Calu3 (cell line): Measurements from ENCODE around the gene FKBP1B. TPM values are rescaled to one million over a fixed set of nuclear protein-coding genes. Genes with fewer than 3 reads are reported as not detected.
"Not testable (repeated sequence)": the region's sequence is repeated elsewhere in the genome, so short reads cannot be mapped to it uniquely, and the experiment has no call there.

Source experiments
- BruUV-seq: library from RNA; stranded (reverse); fragments of 400-500 nt; replicated peaks from 2 replicates; lab custom pipeline; 2021; lab: Mats Ljungman, UMichigan
- CTCF ChIA-PET: fragments of 300-600 bp; sonication (Branson Sonifier 250); formaldehyde crosslinking; loops from one replicate; lab custom pipeline; 2022; ENCODE audit warnings: antibody characterized with exemption; lab: Charles Lee
- DNase-seq: peaks from one replicate; pipeline ENCODE4 v3.0.0; 2022
- H3K27ac Mint-ChIP-seq: one replicate; pipeline ENCODE4 v1.8.0; 2022; ENCODE audit warnings: mixed read lengths; ENCODE audit not compliant: unreplicated experiment
- H3K27me3 Mint-ChIP-seq: one replicate; pipeline ENCODE4 v1.8.0; 2022; ENCODE audit warnings: mixed read lengths; ENCODE audit not compliant: unreplicated experiment
- H3K36me3 Mint-ChIP-seq: one replicate; pipeline ENCODE4 v1.8.0; 2022; ENCODE audit warnings: mild to moderate bottlenecking, moderate library complexity, mixed read lengths; ENCODE audit not compliant: insufficient read depth, unreplicated experiment
- H3K4me1 Mint-ChIP-seq: one replicate; pipeline ENCODE4 v1.8.0; 2022; ENCODE audit warnings: mild to moderate bottlenecking, low read depth, mixed read lengths; ENCODE audit not compliant: unreplicated experiment
- H3K4me3 Mint-ChIP-seq: one replicate; pipeline ENCODE4 v1.8.0; 2022; ENCODE audit warnings: mild to moderate bottlenecking, low read depth, moderate library complexity, mixed read lengths; ENCODE audit not compliant: unreplicated experiment
- H3K9me3 Mint-ChIP-seq: one replicate; pipeline ENCODE4 v1.8.0; 2022; ENCODE audit warnings: low read depth, mixed read lengths; ENCODE audit not compliant: unreplicated experiment
- CTCF ChIP-seq: fragments of 200-600 bp; IDR thresholded peaks from one replicate; pipeline ENCODE4 v1.8.0; 2022; ENCODE audit warnings: antibody characterized with exemption; ENCODE audit not compliant: unreplicated experiment
- intact Hi-C: fragments of 100-400 bp; cut with micrococcal nuclease; formaldehyde crosslinking; loops from one replicate; pipeline ENCODE4 v1.10.0; 2022; ENCODE audit not compliant: unreplicated experiment
- total RNA-seq: library from RNA; stranded (reverse); gene quantifications from 2 replicates; pipeline ENCODE4 v1.2.3, GENCODE V29; 2022

Gene FKBP1B
- total RNA-seq, 1 experiment from 2014 or later, result 8.2 TPM

GRCh38 chr2:24012521-24013188 lies 36.9 kb upstream of the FKBP1B start:
- Mint-ChIP-seq H3K27me3 (peaks cover 37% of the 10 kb centered on the region), H3K4me3 (no peak overlapping the region), H3K36me3 (no peaks in the 10 kb centered on the region), H3K4me1 (peaks cover 9% of the 10 kb centered on the region), H3K9me3 (no peaks in the 10 kb centered on the region), H3K27ac (no peak overlapping the region)
- CTCF ChIA-PET, result no interaction called here
- DNase-seq, result no peak
- no peak for TF ChIP-seq CTCF
- intact Hi-C loops, result no loop called here
- no TSS peak for BruUV-seq

DNA sequence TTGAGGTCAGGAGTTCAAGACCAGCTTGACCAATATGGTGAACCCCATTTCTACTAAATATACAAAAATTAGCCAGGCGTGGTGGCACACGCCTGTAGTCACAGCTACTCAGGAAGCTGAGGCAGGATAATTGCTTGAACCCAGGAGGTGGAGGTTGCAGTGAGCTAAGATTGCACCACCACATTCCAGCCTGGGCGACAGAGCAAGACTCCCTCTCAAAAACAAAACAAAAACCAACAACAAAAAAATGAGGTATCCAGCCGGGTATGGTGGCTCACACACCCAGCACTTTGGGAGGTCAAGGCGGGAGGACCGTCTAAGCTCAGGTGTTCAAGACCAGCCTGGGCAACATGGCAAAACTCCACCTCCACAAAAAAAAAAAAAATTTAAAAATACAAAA lies 34.6 kb upstream of the FKBP1B start:
- H3K9me3 Mint-ChIP-seq, intact Hi-C loops, H3K36me3 Mint-ChIP-seq, H3K27ac Mint-ChIP-seq, H3K4me3 Mint-ChIP-seq, CTCF ChIA-PET, BruUV-seq, H3K4me1 Mint-ChIP-seq, DNase-seq: not testable (repeated sequence)
- peaks cover 25% of the 10 kb centered on the region for H3K27me3 Mint-ChIP-seq

DNA sequence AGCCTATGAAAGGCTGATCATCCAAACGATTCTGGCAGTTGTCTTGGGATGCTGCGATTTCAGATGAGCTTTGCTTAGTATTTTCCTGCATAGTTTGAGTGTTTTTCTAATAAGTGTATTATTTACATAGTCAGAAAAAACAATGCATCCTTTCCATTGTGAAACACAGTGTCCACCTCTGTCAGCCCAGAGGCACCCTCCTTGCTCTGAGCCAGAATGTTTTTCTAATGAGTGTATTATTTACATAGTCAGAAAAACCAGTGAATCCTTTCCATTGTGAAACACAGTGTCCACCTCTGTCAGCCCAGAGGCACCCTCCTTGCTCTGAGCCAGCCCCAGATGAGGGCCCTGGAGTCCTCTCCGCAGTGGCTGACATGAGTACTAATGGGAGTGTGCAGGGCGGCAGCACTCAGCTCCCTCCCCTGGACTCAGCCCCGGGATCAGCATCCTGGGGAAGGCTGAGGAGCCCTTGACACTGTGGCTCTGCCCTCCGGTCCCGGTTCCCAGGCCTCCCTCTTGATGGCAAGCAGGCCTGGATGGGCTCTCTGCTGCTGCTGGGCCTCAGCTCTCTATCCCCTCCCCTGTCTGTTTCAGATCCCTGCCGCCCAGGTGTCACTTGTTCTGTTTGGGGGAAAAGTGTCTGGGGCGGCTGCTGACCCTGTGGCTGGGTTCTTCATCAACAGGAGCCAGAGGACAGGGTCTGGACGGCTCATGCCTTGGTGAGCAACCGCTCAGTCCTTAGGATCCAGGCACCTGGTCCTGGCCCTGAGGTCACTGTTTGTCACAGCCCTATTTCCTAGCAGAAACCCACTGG lies 33.8 kb upstream of the FKBP1B start:
- CTCF ChIA-PET, result no interaction called here
- Mint-ChIP-seq H3K4me1 (no peaks in the 10 kb centered on the region), H3K9me3 (no peaks in the 10 kb centered on the region), H3K27me3 (peaks cover 25% of the 10 kb centered on the region), H3K4me3 (no peak overlapping the region), H3K27ac (no peak overlapping the region), H3K36me3 (no peaks in the 10 kb centered on the region)
- no TSS peak for BruUV-seq
- TF ChIP-seq CTCF, result no peak
- intact Hi-C loops, result no loop called here
- DNase-seq, result no peak

DNA sequence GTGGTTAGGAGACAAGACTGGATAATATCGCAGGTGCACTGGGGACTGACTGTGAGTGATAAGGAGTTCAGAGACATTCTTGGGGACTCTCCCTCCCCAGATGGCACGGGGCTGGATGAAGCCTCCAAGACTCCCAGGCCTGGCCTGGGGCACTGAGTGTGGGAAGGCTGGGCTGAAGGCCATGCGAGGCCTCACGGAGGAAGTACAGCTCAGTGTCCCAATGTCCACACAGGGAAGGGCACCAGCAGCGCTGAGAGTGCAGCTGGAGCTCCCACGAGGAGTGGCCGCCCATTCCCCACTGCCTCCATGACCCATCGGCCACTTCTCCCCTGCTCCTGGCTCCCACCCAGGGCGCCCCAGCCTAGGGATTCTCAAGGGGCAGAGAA lies 33.2 kb upstream of the FKBP1B start:
- no TSS peak for BruUV-seq
- intact Hi-C loops, result no loop called here
- DNase-seq, result no peak
- TF ChIP-seq CTCF, result no peak
- no peak overlapping the region for H3K27ac Mint-ChIP-seq
- no peaks in the 10 kb centered on the region for H3K4me1 Mint-ChIP-seq
- CTCF ChIA-PET, result no interaction called here
- no peaks in the 10 kb centered on the region for H3K9me3 Mint-ChIP-seq
- no peaks in the 10 kb centered on the region for H3K36me3 Mint-ChIP-seq
- peaks cover 19% of the 10 kb centered on the region for H3K27me3 Mint-ChIP-seq
- H3K4me3 Mint-ChIP-seq, result no peak overlapping the region
